PFSK-1 (cell line): ENCODE results near the gene SCGB1A1.

Source experiments
- POLR2AphosphoS5 ChIP-seq: IDR thresholded peaks from 2 replicates; pipeline ENCODE4 v1.6.1; 2012; ENCODE audit warnings: low read depth, mild to moderate bottlenecking, control low read depth, low read length, moderate library complexity
- REST ChIP-seq, 2 experiments: IDR thresholded peaks; 2 replicates each; pipeline versions ENCODE4 v1.6.1 to v1.8.0; 2011 to 2012; ENCODE audit warnings: low read depth in 2 of 2, low read length in 2 of 2, control low read depth in 1 of 2, inconsistent platforms in 1 of 2, mild to moderate bottlenecking in 1 of 2, moderate library complexity in 1 of 2; ENCODE audit not compliant: insufficient read depth in 1 of 2
- SIN3A ChIP-seq: IDR thresholded peaks from 2 replicates; pipeline ENCODE4 v1.6.1; 2012; ENCODE audit warnings: mild to moderate bottlenecking, low read length, moderate library complexity, borderline replicate concordance; ENCODE audit not compliant: insufficient read depth
- TAF1 ChIP-seq: IDR thresholded peaks from 2 replicates; pipeline ENCODE4 v1.6.1; 2012; ENCODE audit warnings: low read length, control low read depth, borderline replicate concordance; ENCODE audit not compliant: insufficient read depth

GRCh38 chr11:62404901-62405300, 13.9 kb upstream of the SCGB1A1 start:
- TF ChIP-seq REST (IDR thresholded peaks at IDR 0.05; ENCODE audit: insufficient read depth in 1 of 2, low read depth in 2 of 2, low read length in 2 of 2) = no peak
- no peak for TF ChIP-seq SIN3A
- TF ChIP-seq POLR2AphosphoS5 = no peak
- no peak for TF ChIP-seq TAF1
